Hepatocyte (in vitro differentiated cells): ENCODE data around the gene TMC5. TPM values are rescaled to one million over a fixed set of nuclear protein-coding genes. Genes with fewer than 3 reads are reported as not detected.

Source experiments
- DNase-seq: peaks from one replicate; pipeline ENCODE4 v3.0.0-alpha.2; 2016; ENCODE audit warnings: low spot score
- H2AFZ ChIP-seq: fragments of 200-600 bp; sonication (generic); 2 replicates; pipeline ENCODE4 v1.6.0; 2016; ENCODE audit warnings: antibody characterized with exemption, mild to moderate bottlenecking
- H3K27ac ChIP-seq: fragments of 200-600 bp; sonication (generic); 2 replicates; pipeline ENCODE4 v1.5.1; 2016; ENCODE audit warnings: mild to moderate bottlenecking
- H3K27me3 ChIP-seq: fragments of 200-600 bp; sonication (generic); 2 replicates; pipeline ENCODE4 v1.6.1; 2016
- H3K36me3 ChIP-seq: fragments of 200-600 bp; sonication (generic); replicated peaks from 2 replicates; pipeline ENCODE4 v1.5.1; 2016; ENCODE audit warnings: low read depth; ENCODE audit not compliant: insufficient read depth
- H3K4me1 ChIP-seq: fragments of 200-600 bp; sonication (generic); 2 replicates; pipeline ENCODE4 v1.5.1; 2016; ENCODE audit warnings: mild to moderate bottlenecking, moderate library complexity; ENCODE audit not compliant: insufficient read depth
- H3K4me2 ChIP-seq: fragments of 200-600 bp; sonication (generic); 2 replicates; pipeline ENCODE4 v1.6.0; 2016
- H3K4me3 ChIP-seq: fragments of 200-600 bp; sonication (generic); 2 replicates; pipeline ENCODE4 v1.5.1; 2016; ENCODE audit warnings: mild to moderate bottlenecking
- H3K79me2 ChIP-seq: fragments of 200-600 bp; sonication (generic); 2 replicates; pipeline ENCODE4 v1.6.0; 2017; ENCODE audit warnings: mild to moderate bottlenecking
- H3K9me2 ChIP-seq: fragments of 200-600 bp; sonication (generic); replicated peaks from 2 replicates; pipeline ENCODE4 v1.6.0; 2017; ENCODE audit warnings: mild to moderate bottlenecking; ENCODE audit not compliant: insufficient read depth
- H3K9me3 ChIP-seq: fragments of 200-600 bp; sonication (generic); 2 replicates; pipeline ENCODE4 v1.5.1; 2016; ENCODE audit warnings: low read depth, mild to moderate bottlenecking
- H4K20me1 ChIP-seq: fragments of 200-600 bp; sonication (generic); 2 replicates; pipeline ENCODE4 v1.6.0; 2016; ENCODE audit warnings: mild to moderate bottlenecking; ENCODE audit not compliant: insufficient read depth, poor library complexity, severe bottlenecking
- EZH2 ChIP-seq: fragments of 200-600 bp; sonication (generic); IDR thresholded peaks from 2 replicates; pipeline ENCODE4 v1.6.1; 2016; ENCODE audit warnings: antibody characterized with exemption, mild to moderate bottlenecking, borderline replicate concordance
- EZH2phosphoT487 ChIP-seq: fragments of 200-600 bp; sonication (generic); IDR thresholded peaks from one replicate; pipeline ENCODE4 v1.6.1; 2018; ENCODE audit warnings: antibody characterized with exemption, mild to moderate bottlenecking, low read depth, moderate library complexity; ENCODE audit not compliant: unreplicated experiment, severe bottlenecking
- WGBS: methylation state at CpG from one replicate; pipeline ENCODE4 v1.1.6; 2016; ENCODE audit warnings: low lambda C conversion rate; ENCODE audit errors: missing lambda C conversion rate; 5-methylcytosine and 5-hydroxymethylcytosine counted together
- polyA plus RNA-seq: library from polyadenylated mRNA; unstranded; fragments of >200 nt; fragmentation: Nextera tagmentation; extraction: Ambion mirVana; gene quantifications from 2 replicates; pipeline ENCODE4 v1.2.1, GENCODE V29; 2016
- total RNA-seq: library from RNA; depleted of rRNA; stranded (reverse); fragments of >200 nt; gene quantifications from 2 replicates; pipeline ENCODE4 v1.2.3, GENCODE V29; 2014
- TF ChIP-seq, protein P1 (sequence below): fragments of 200-600 bp; sonication (generic); IDR thresholded peaks from 2 replicates; pipeline ENCODE4 v1.5.1; 2016; ENCODE audit warnings: antibody characterized with exemption, mild to moderate bottlenecking; ENCODE audit not compliant: poor library complexity

The TMC5 gene
- total and polyA plus RNA-seq, 2 experiments from 2014 or later: 2.9 to 3.3 TPM

DNA sequence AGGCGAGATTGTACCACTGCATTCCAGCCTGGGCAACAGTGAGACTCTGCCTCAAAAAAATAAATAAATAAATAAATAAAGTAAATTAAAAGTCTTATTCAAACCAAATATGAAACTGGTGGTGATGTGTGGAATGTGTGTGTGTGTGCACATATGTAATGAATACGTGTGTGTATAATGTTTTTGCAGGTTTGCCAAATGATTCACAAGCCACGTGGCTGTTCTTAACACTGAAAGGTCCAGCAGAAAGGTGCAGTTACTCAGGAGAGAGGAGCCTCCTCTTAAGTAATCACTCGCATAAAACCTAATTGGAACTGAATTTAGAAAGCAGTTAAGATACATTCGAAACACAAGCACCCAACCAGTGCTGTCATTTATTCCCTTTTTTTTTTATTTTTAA, 81.3 kb downstream of the TMC5 start:
- Histone ChIP-seq H4K20me1 (no peaks in the 10 kb centered on the region), H3K27me3 (no peaks in the 10 kb centered on the region), H3K4me2 (no peak overlapping the region), H3K36me3 (no peaks in the 10 kb centered on the region), H3K9me2 (no peaks in the 10 kb centered on the region), H3K4me3 (no peak overlapping the region), H3K79me2 (no peaks in the 10 kb centered on the region), H3K27ac (no peak overlapping the region), H3K4me1 (no peaks in the 10 kb centered on the region), H2AFZ (no peak overlapping the region), H3K9me3 (no peaks in the 10 kb centered on the region)
- no peak for DNase-seq
- WGBS: 93% methylated on average over 5 of the region's 5 CpGs
- TF ChIP-seq, protein P1, sequence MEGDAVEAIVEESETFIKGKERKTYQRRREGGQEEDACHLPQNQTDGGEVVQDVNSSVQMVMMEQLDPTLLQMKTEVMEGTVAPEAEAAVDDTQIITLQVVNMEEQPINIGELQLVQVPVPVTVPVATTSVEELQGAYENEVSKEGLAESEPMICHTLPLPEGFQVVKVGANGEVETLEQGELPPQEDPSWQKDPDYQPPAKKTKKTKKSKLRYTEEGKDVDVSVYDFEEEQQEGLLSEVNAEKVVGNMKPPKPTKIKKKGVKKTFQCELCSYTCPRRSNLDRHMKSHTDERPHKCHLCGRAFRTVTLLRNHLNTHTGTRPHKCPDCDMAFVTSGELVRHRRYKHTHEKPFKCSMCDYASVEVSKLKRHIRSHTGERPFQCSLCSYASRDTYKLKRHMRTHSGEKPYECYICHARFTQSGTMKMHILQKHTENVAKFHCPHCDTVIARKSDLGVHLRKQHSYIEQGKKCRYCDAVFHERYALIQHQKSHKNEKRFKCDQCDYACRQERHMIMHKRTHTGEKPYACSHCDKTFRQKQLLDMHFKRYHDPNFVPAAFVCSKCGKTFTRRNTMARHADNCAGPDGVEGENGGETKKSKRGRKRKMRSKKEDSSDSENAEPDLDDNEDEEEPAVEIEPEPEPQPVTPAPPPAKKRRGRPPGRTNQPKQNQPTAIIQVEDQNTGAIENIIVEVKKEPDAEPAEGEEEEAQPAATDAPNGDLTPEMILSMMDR: no peak
- TF ChIP-seq EZH2 (no peak), EZH2phosphoT487 (no peak)

DNA sequence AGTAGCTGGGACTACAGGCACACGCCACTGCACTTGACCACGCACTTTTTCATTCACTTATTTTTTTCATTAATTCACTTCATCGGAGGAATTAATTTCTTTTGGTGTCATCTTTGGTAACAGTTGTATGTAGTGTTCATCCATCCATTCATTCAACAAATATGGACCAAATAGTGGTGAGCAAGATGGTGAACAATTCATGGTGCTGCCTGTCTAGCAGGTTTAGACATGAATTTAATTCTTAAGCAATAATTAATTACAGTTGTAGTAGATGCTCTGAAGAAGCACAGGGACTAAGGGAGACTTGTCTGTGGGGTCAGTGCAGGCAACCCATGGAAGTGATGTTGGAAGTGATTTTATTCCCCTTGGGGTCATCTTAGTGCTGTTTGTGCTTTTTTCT, 81.8 kb downstream of the TMC5 start:
- Histone ChIP-seq H3K9me2 (no peaks in the 10 kb centered on the region), H3K4me3 (no peak overlapping the region), H3K79me2 (no peaks in the 10 kb centered on the region), H3K36me3 (no peaks in the 10 kb centered on the region), H3K4me1 (no peaks in the 10 kb centered on the region), H4K20me1 (no peaks in the 10 kb centered on the region), H3K27me3 (no peaks in the 10 kb centered on the region), H3K9me3 (no peaks in the 10 kb centered on the region), H3K4me2 (no peak overlapping the region), H3K27ac (no peak overlapping the region), H2AFZ (no peak overlapping the region)
- no peak for TF ChIP-seq EZH2
- TF ChIP-seq, protein P1: no peak
- no peak for TF ChIP-seq EZH2phosphoT487
- no peak for DNase-seq
- 81% methylated on average over 3 of the region's 3 CpGs for WGBS

DNA sequence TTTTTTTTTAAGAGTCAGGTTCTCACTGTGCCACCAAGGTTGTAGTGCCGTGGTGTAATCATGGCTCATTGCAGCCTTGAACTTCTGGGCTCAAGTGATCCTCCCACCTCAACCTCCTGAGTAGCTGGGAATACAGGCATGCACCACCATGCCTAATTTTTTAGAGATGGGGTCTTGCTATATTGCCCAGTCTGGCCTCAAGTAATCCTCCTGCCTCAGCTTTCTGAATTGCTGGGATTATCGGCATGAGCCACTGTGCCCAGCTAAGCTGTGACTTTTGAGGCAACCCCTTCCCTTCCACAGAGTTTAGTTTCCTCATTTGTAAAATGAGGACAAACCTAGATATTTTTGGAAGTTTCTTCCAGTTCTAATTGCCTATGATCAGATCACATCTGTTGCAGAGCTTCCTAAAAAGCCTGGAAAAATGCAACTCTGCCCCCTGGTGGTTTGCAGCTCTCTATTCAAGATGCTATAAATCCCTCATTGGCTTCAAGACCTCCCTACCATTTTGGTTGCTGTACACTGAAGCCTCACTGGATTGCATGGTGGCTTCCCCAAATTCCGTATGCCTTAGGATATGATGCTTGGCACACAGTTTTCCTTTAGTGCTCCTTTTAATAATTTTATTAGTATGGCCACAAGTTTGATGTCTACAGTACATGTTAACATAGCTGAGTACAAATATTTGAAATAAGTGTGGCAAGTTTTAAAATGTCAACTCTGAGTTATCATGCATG, 84.9 kb downstream of the TMC5 start:
- TF ChIP-seq EZH2 (no peak), EZH2phosphoT487 (no peak)
- TF ChIP-seq, protein P1: peak; percentile 77
- Histone ChIP-seq H3K4me3 (no peak overlapping the region), H2AFZ (no peak overlapping the region), H3K4me2 (no peak overlapping the region), H3K36me3 (no peaks in the 10 kb centered on the region), H3K27ac (no peak overlapping the region), H3K27me3 (no peaks in the 10 kb centered on the region), H3K79me2 (no peaks in the 10 kb centered on the region), H3K9me2 (no peaks in the 10 kb centered on the region), H4K20me1 (no peaks in the 10 kb centered on the region), H3K9me3 (no peaks in the 10 kb centered on the region), H3K4me1 (no peaks in the 10 kb centered on the region)
- WGBS: 97% methylated on average over 3 of the region's 3 CpGs
- peak; percentile 84 for DNase-seq
